GM18907 (cell line): Measurements from ENCODE around the gene STK11IP.
A peak's percentile ranks its signal among the peaks of the same experiment; 100 is the strongest.

Source experiments
- ATAC-seq: cut with Tn5 transposase; IDR thresholded peaks from one replicate; pipeline ENCODE4 v1.9.1; 2021; ENCODE audit warnings: mild to moderate bottlenecking, moderate library complexity; ENCODE audit not compliant: unreplicated experiment

Gene STK11IP

GRCh38 chr2:219576505-219577388 is 20.9 kb upstream of the STK11IP start:
- no peak for ATAC-seq

GRCh38 chr2:219578811-219579613 is 18.6 kb upstream of the STK11IP start:
- no peak for ATAC-seq

GRCh38 chr2:219581346-219581745 is 16.3 kb upstream of the STK11IP start:
- ATAC-seq, result no peak

- no peak for ATAC-seq
These were observed 6.6 kb upstream of the STK11IP start for GRCh38 chr2:219591091-219591490.

- ATAC-seq, result no peak
These were observed 4.9 kb upstream of the STK11IP start for GRCh38 chr2:219592736-219593135.

GRCh38 chr2:219593154-219593553 is 4.5 kb upstream of the STK11IP start:
- no peak for ATAC-seq

- ATAC-seq, result no peak
These were observed 2.4 kb upstream of the STK11IP start for GRCh38 chr2:219595256-219595655.

- ATAC-seq, result peak; percentile 6
These were observed 604 bp upstream of the STK11IP start for GRCh38 chr2:219596954-219597551.

GRCh38 chr2:219598308-219599078 is 836 bp downstream of the STK11IP start:
- ATAC-seq, result no peak

GRCh38 chr2:219603771-219604170 is 6.1 kb downstream of the STK11IP start:
- ATAC-seq, result no peak

GRCh38 chr2:219605607-219605954 is 7.9 kb downstream of the STK11IP start:
- no peak for ATAC-seq

GRCh38 chr2:219607931-219608330 is 10.3 kb downstream of the STK11IP start:
- ATAC-seq, result no peak

GRCh38 chr2:219608399-219608964 is 10.8 kb downstream of the STK11IP start:
- ATAC-seq, result no peak

- no peak for ATAC-seq
These were observed 11.6 kb downstream of the STK11IP start for GRCh38 chr2:219609149-219609750.

- no peak for ATAC-seq
These were observed 13.6 kb downstream of the STK11IP start for GRCh38 chr2:219611306-219611705.

GRCh38 chr2:219611866-219612576 is 14.4 kb downstream of the STK11IP start:
- no peak for ATAC-seq

- peak; percentile 63 for ATAC-seq
These were observed 15.1 kb downstream of the STK11IP start for GRCh38 chr2:219612577-219613286.

GRCh38 chr2:219613461-219614070 is 15.9 kb downstream of the STK11IP start:
- ATAC-seq, result no peak
